Measurements from ENCODE around the gene HYCC2.

HYCC2 gene

DNA sequence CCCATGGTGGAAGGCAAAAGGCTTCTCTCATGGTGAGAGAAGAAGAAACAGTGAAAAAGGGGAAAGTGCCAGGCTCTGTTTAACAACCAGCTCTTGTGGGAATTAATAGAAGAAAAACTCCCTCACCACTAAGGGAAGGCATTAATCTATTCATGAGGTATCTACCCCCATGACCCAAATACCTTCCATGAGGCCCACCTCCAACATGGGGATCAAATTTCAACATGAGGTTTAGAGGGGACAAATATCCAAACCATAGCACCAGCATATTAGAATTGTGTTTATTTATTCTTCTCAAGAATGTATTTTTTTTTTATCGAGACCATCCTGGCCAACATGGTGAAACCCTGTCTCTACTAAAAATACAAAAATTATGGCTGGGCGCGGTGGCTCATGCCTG lies 39.6 kb upstream of the HYCC2 start:
- Histone ChIP-seq H3K79me2 (ENCODE audit: control insufficient read depth, low read length) (no peaks in the 10 kb centered on the region), H3K4me1 (ENCODE audit: control insufficient read depth, low read length) (peaks cover 6% of the 10 kb centered on the region), H3K27me3 (ENCODE audit: control insufficient read depth, low read length) (0 out of 2 replicates have a peak, but pooled peaks cover 3% of the 10 kb centered on the region), H4K20me1 (ENCODE audit: control insufficient read depth, insufficient read depth, low read depth, low read length) (no peaks in the 10 kb centered on the region), H3K27ac (ENCODE audit: low read depth, low read length) (no peak overlapping the region), H3F3A (ENCODE audit: control insufficient read depth, insufficient read depth) (no peaks in the 10 kb centered on the region), H3K4me2 (ENCODE audit: low read length) (no peak overlapping the region), H3K36me3 (ENCODE audit: control insufficient read depth, low read length) (no peaks in the 10 kb centered on the region), H3K9me3 (ENCODE audit: control insufficient read depth, insufficient read depth, low read length) (no peaks in the 10 kb centered on the region), H3K4me3 (ENCODE audit: low read length) (no peak overlapping the region), H3K9me2 (replicated peaks; ENCODE audit: control insufficient read depth, low read length) (no peaks in the 10 kb centered on the region)
- TF ChIP-seq EZH2phosphoT487 (IDR thresholded peaks at IDR 0.05; ENCODE audit: borderline replicate concordance, low read length) (no peak), CTCF (IDR thresholded peaks at IDR 0.05; ENCODE audit: low read depth, low read length, poor library complexity, severe bottlenecking) (no peak)

- Histone ChIP-seq H3K9me3 (ENCODE audit: control insufficient read depth, insufficient read depth, low read length) (no peaks in the 10 kb centered on the region), H3K4me1 (ENCODE audit: control insufficient read depth, low read length) (peaks cover 2% of the 10 kb centered on the region), H3K4me3 (ENCODE audit: low read length) (no peak overlapping the region), H3K27me3 (ENCODE audit: control insufficient read depth, low read length) (0 out of 2 replicates have a peak, but pooled peaks cover 3% of the 10 kb centered on the region), H3K9me2 (replicated peaks; ENCODE audit: control insufficient read depth, low read length) (no peaks in the 10 kb centered on the region), H3K79me2 (ENCODE audit: control insufficient read depth, low read length) (no peaks in the 10 kb centered on the region), H4K20me1 (ENCODE audit: control insufficient read depth, insufficient read depth, low read depth, low read length) (no peaks in the 10 kb centered on the region), H3K36me3 (ENCODE audit: control insufficient read depth, low read length) (no peaks in the 10 kb centered on the region), H3F3A (ENCODE audit: control insufficient read depth, insufficient read depth) (no peaks in the 10 kb centered on the region), H3K27ac (ENCODE audit: low read depth, low read length) (no peak overlapping the region), H3K4me2 (ENCODE audit: low read length) (no peak overlapping the region)
- TF ChIP-seq CTCF (IDR thresholded peaks at IDR 0.05; ENCODE audit: low read depth, low read length, poor library complexity, severe bottlenecking) (no peak), EZH2phosphoT487 (IDR thresholded peaks at IDR 0.05; ENCODE audit: borderline replicate concordance, low read length) (no peak)
These were observed 39.1 kb upstream of the HYCC2 start for GRCh38 chr2:201110615-201111014.

DNA sequence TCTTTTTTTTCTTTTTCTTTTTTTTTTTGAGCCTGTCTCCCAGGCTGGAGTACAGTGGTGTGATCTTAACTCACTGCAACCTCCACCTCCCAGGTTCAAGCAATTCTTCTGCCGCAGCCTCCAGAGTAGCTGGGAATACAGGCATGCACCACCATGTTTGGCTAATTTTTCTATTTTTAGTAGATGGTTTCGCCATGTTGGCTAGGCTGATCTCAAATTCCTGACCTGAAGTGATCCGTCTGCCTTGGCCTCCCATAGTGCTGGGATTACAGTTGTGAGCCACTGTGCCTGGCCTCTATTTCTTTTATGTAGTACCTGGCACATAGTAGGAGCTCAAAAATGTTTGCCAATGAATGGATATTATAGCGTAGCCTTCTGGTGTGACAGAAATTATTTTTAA lies 37.7 kb upstream of the HYCC2 start:
- H4K20me1 ChIP-seq (ENCODE audit: control insufficient read depth, insufficient read depth, low read depth, low read length) = no peaks in the 10 kb centered on the region
- H3K9me3 ChIP-seq (ENCODE audit: control insufficient read depth, insufficient read depth, low read length) = no peaks in the 10 kb centered on the region
- H3K27ac ChIP-seq (ENCODE audit: low read depth, low read length) = no peak overlapping the region
- no peaks in the 10 kb centered on the region for H3K4me1 ChIP-seq (ENCODE audit: control insufficient read depth, low read length)
- no peak overlapping the region for H3K4me3 ChIP-seq (ENCODE audit: low read length)
- H3K27me3 ChIP-seq (ENCODE audit: control insufficient read depth, low read length) = 0 out of 2 replicates have a peak, but pooled peaks cover 3% of the 10 kb centered on the region
- no peaks in the 10 kb centered on the region for H3K36me3 ChIP-seq (ENCODE audit: control insufficient read depth, low read length)
- no peak overlapping the region for H3K4me2 ChIP-seq (ENCODE audit: low read length)
- H3F3A ChIP-seq (ENCODE audit: control insufficient read depth, insufficient read depth) = no peaks in the 10 kb centered on the region
- H3K79me2 ChIP-seq (ENCODE audit: control insufficient read depth, low read length) = no peaks in the 10 kb centered on the region
- no peaks in the 10 kb centered on the region for H3K9me2 ChIP-seq (replicated peaks; ENCODE audit: control insufficient read depth, low read length)
- TF ChIP-seq CTCF (IDR thresholded peaks at IDR 0.05; ENCODE audit: low read depth, low read length, poor library complexity, severe bottlenecking) (no peak), EZH2phosphoT487 (IDR thresholded peaks at IDR 0.05; ENCODE audit: borderline replicate concordance, low read length) (no peak)

All from DOHH2 (cell line).